ENCODE results near the gene CALML3. TPM values are rescaled to one million over a fixed set of nuclear protein-coding genes. Genes with fewer than 3 reads are reported as not detected.

CALML3 gene
- total RNA-seq, 6 donors from 2014 or later: not detected

DNA sequence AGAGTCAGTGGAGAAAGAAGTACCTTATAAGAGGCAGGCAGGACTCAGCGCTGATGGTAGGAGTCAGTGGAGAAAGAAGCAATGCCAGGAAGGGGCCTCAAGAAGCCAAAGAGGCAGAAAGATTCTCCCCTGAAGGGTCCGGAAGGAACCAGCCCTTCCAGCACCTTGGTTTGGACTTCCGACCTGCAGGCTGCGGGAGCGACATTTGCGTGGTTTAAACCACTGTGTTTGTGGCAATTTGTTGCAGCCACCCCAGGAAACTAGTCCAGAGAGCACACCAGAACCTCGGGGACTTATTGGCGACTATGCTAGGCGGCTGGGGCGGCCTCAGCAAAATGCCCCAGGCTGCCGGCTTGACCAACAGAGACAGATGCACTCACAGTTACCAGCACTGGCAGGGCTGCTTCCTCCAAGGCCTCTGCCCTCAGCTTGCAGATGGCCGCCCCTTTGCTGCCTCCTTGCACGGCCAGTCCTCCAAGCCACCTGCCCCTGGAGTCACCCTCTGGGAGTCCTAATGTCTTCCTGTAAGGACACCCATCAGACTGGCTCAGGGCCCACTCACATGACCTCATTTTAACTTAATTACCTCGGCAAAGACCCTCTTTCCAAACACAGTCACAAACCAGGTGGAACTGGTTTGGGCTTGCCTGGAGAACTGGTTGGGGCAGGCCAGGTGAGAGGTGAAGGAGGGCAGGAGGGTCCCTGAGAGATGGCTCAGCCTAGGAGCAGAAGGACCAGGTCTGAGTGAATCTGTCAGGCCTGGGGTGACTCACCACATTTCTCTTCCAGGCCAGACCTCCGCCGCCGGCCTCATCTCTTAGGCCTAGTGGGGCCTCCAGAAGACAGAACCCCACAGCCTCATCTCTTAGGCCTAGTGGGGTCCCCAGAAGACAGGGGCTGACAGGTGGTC is 26.1 kb downstream of the CALML3 start:
- peak overlapping the region in 1 of 4 donors; percentile 20 for H3K27ac ChIP-seq
- WGBS, 2 donors: 87% methylated on average over 11 to 17 of the region's 17 CpGs
- H3K4me3 ChIP-seq: no peak overlapping the region
- no peaks in the 10 kb centered on the region for H3K9me3 ChIP-seq
- no peaks in the 10 kb centered on the region for H3K36me3 ChIP-seq
- no peak for DNase-seq
- TF ChIP-seq EP300 (IDR thresholded peaks at IDR 0.05) (no peak), POLR2A (IDR thresholded peaks at IDR 0.05) (no peak), POLR2AphosphoS5 (IDR thresholded peaks at IDR 0.05) (no peak)
- TF ChIP-seq, protein P1, sequence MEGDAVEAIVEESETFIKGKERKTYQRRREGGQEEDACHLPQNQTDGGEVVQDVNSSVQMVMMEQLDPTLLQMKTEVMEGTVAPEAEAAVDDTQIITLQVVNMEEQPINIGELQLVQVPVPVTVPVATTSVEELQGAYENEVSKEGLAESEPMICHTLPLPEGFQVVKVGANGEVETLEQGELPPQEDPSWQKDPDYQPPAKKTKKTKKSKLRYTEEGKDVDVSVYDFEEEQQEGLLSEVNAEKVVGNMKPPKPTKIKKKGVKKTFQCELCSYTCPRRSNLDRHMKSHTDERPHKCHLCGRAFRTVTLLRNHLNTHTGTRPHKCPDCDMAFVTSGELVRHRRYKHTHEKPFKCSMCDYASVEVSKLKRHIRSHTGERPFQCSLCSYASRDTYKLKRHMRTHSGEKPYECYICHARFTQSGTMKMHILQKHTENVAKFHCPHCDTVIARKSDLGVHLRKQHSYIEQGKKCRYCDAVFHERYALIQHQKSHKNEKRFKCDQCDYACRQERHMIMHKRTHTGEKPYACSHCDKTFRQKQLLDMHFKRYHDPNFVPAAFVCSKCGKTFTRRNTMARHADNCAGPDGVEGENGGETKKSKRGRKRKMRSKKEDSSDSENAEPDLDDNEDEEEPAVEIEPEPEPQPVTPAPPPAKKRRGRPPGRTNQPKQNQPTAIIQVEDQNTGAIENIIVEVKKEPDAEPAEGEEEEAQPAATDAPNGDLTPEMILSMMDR (IDR thresholded peaks at IDR 0.05): no peak
- ATAC-seq (ENCODE audit: low FRiP score in 2 of 2): no peak
- H3K4me1 ChIP-seq: peaks cover 29 to 57% (median 44%) of the 10 kb centered on the region in 4 donors
- no peaks in the 10 kb centered on the region for H3K27me3 ChIP-seq

GRCh38 chr10:5551531-5552375 is 27.0 kb downstream of the CALML3 start:
- 65 to 67% methylated on average over 12 to 15 of the region's 15 CpGs for WGBS, 2 donors
- no peaks in the 10 kb centered on the region for H3K9me3 ChIP-seq
- peaks cover 20 to 49% (median 37%) of the 10 kb centered on the region in 4 donors for H3K4me1 ChIP-seq
- ATAC-seq (ENCODE audit: low FRiP score in 2 of 2) (no peak), DNase-seq (no peak)
- peak overlapping the region in 1 of 4 donors; percentile 20 for H3K27ac ChIP-seq
- H3K36me3 ChIP-seq: no peaks in the 10 kb centered on the region
- TF ChIP-seq POLR2AphosphoS5 (IDR thresholded peaks at IDR 0.05) (no peak), EP300 (IDR thresholded peaks at IDR 0.05) (no peak), POLR2A (IDR thresholded peaks at IDR 0.05) (no peak)
- TF ChIP-seq, protein P1 (IDR thresholded peaks at IDR 0.05): no peak
- no peaks in the 10 kb centered on the region for H3K27me3 ChIP-seq
- H3K4me3 ChIP-seq: no peak overlapping the region

- ATAC-seq (ENCODE audit: low FRiP score in 2 of 2): no peak
- H3K27ac ChIP-seq: no peak overlapping the region
- no peaks in the 10 kb centered on the region for H3K9me3 ChIP-seq
- TF ChIP-seq EP300 (IDR thresholded peaks at IDR 0.05) (no peak), POLR2A (IDR thresholded peaks at IDR 0.05) (no peak)
- no peaks in the 10 kb centered on the region for H3K27me3 ChIP-seq
- H3K4me3 ChIP-seq: no peak overlapping the region
- DNase-seq: no peak
- peaks cover 11 to 40% (median 28%) of the 10 kb centered on the region in 4 donors for H3K4me1 ChIP-seq
- 85 to 86% methylated on average over 19 to 23 of the region's 23 CpGs for WGBS, 2 donors
- H3K36me3 ChIP-seq: no peaks in the 10 kb centered on the region
Observed at GRCh38 chr10:5552376-5553321, 27.9 kb downstream of the CALML3 start.

DNA sequence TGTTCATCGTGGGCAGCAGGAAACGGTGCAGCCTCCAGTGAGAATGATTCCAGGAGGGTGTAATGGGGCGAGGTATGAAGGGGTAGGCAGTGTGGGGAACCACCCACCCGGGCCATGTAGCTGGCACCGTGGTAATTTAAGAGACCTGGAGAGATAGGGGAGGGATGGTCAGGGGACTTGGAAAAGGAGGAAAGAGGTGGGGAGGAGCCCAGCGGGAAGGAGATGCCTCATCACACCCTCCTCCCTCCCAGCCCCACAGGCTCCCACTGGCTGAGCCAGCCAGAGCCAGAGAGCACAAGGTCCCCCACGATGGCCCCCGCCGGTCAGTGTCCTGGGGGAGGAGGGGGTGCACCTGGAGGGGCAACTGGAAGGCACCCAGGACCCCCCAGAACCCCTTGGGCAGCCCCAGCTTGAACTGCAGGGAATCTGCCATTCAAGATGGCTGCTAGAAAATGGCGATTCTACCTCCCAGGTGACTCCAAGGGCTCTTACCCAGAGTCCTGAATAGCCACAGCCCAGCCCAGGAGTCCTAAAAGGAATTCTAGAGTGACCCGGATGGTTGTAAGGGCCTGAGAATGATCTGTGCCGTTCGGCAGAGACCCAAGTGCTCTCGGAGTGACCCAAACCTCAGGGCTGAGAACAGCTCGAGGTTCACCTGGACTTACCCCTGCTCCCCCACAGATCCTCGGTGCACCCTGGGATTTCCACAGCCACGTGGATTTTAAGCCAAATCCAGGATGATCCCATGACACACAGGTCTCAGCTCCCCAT is 28.8 kb downstream of the CALML3 start:
- TF ChIP-seq EP300 (IDR thresholded peaks at IDR 0.05) (no peak), POLR2A (IDR thresholded peaks at IDR 0.05) (no peak), POLR2AphosphoS5 (IDR thresholded peaks at IDR 0.05) (no peak)
- TF ChIP-seq, protein P1 (IDR thresholded peaks at IDR 0.05): no peak
- ATAC-seq (ENCODE audit: low FRiP score in 2 of 2): no peak
- H3K27ac ChIP-seq: no peak overlapping the region
- no peak for DNase-seq
- H3K4me1 ChIP-seq: peaks cover 3 to 30% (median 18%) of the 10 kb centered on the region in 4 donors
- H3K36me3 ChIP-seq: no peaks in the 10 kb centered on the region
- 65 to 81% methylated on average over 7 to 16 of the region's 17 CpGs for WGBS, 2 donors
- H3K4me3 ChIP-seq: no peak overlapping the region
- no peaks in the 10 kb centered on the region for H3K27me3 ChIP-seq
- no peaks in the 10 kb centered on the region for H3K9me3 ChIP-seq
